A549 (cell line): Measurements from ENCODE around the gene TJP1. TPM values are rescaled to one million over a fixed set of nuclear protein-coding genes. Genes with fewer than 3 reads are reported as not detected.

Experiments
- ATAC-seq, 2 experiments: fragments of 200-7000 bp in 1 of 2; fragments of >200 bp in 1 of 2; cut with Nextera tagmentation in 1 of 2; cut with Tn5 transposase in 1 of 2; 3 replicates each; pipeline versions ENCODE4 v1.8.0 to v1.9.1; 2018 to 2020; ENCODE audit warnings: mild to moderate bottlenecking in 1 of 2, moderate library complexity in 1 of 2
- CTCF ChIA-PET: fragments of 300-600 bp; sonication (Branson Sonifier 250); formaldehyde crosslinking; extraction: SDS; loops from one replicate; lab custom pipeline; 2021; ENCODE audit warnings: antibody characterized with exemption, inconsistent platforms; lab: Yijun Ruan, JAX
- POLR2A ChIA-PET: fragments of 350-600 bp; formaldehyde crosslinking; extraction: SDS; loops from one replicate; lab custom pipeline; 2021; ENCODE audit warnings: antibody characterized with exemption, inconsistent platforms; lab: Yijun Ruan, JAX
- DNase-seq, 2 experiments: peaks; one replicate each; pipeline versions ENCODE4 v3.0.0 to v3.0.0-alpha.2; 2011 to 2016; ENCODE audit warnings: low read depth in 1 of 2, low spot score in 1 of 2
- FAIRE-seq: peaks from 2 replicates; lab custom pipeline; 2011; peaks lifted over from hg19 to GRCh38; lab: Jason Lieb, UNC
- H3K27ac ChIP-seq, 2 experiments: fragments of >200 bp; sonication (Bioruptor Twin); formaldehyde crosslinking; 3 replicates each; pipeline ENCODE4 v1.5.1; 2016 to 2017
- H3K4me1 ChIP-seq: fragments of >200 bp; sonication (Bioruptor Twin); formaldehyde crosslinking; 3 replicates; pipeline ENCODE4 v1.6.1; 2016
- H3K4me2 ChIP-seq: fragments of >200 bp; sonication (Bioruptor Twin); formaldehyde crosslinking; 3 replicates; pipeline ENCODE4 v1.6.1; 2016
- H3K4me3 ChIP-seq: fragments of >200 bp; sonication (Bioruptor Twin); formaldehyde crosslinking; 3 replicates; pipeline ENCODE4 v1.5.1; 2016
- H3K9me3 ChIP-seq: fragments of >200 bp; sonication (Bioruptor Twin); formaldehyde crosslinking; 3 replicates; pipeline ENCODE4 v1.6.1; 2016
- BCL3 ChIP-seq: fragments of >200 bp; sonication (Bioruptor Twin); formaldehyde crosslinking; IDR thresholded peaks from 3 replicates; pipeline ENCODE4 v1.6.1; 2016
- CBX2 ChIP-seq: fragments of 200-600 bp; sonication (generic); IDR thresholded peaks from 2 replicates; pipeline ENCODE4 v1.6.1; 2016; ENCODE audit warnings: low read depth, mild to moderate bottlenecking, borderline replicate concordance
- CEBPB ChIP-seq, 2 experiments: fragments of >200 bp in 1 of 2; sonication (Bioruptor Twin) in 1 of 2; formaldehyde crosslinking in 1 of 2; IDR thresholded peaks; 2 replicates each; pipeline ENCODE4 v1.6.1; 2012 to 2016
- E2F6 ChIP-seq: IDR thresholded peaks from 2 replicates; pipeline ENCODE4 v1.6.1; 2012; ENCODE audit warnings: low read depth, borderline replicate concordance
- EHF ChIP-seq: fragments of 250-450 bp; sonication (Bioruptor Pico); IDR thresholded peaks from 2 replicates; pipeline ENCODE4 v1.5.0; 2020; ENCODE audit warnings: mild to moderate bottlenecking
- HOXB13 ChIP-seq: fragments of 250-450 bp; sonication (Bioruptor Pico); IDR thresholded peaks from 2 replicates; pipeline ENCODE4 v1.5.0; 2020; ENCODE audit warnings: low read depth, mild to moderate bottlenecking, moderate library complexity
- JUNB ChIP-seq: fragments of >200 bp; sonication (Bioruptor Twin); formaldehyde crosslinking; IDR thresholded peaks from 2 replicates; pipeline ENCODE4 v1.6.1; 2016
- NFE2L2 ChIP-seq: fragments of 150-350 bp; conservative IDR thresholded peaks from 2 replicates; pipeline ENCODE4 v1.6.1; 2014; ENCODE audit warnings: low read length
- NPAS2 ChIP-seq: fragments of 250-450 bp; sonication (Bioruptor Pico); IDR thresholded peaks from 2 replicates; pipeline ENCODE4 v1.8.0; 2022; ENCODE audit warnings: mild to moderate bottlenecking, moderate library complexity, borderline replicate concordance
- NR3C1 ChIP-seq: fragments of >200 bp; sonication (Bioruptor Twin); formaldehyde crosslinking; IDR thresholded peaks from 3 replicates; pipeline ENCODE4 v1.6.1; 2017
- POLR2A ChIP-seq: IDR thresholded peaks from 2 replicates; pipeline ENCODE4 v1.6.1; 2012; ENCODE audit warnings: mild to moderate bottlenecking, low read length
- RCOR1 ChIP-seq: fragments of 150-350 bp; IDR thresholded peaks from 2 replicates; pipeline ENCODE4 v1.6.1; 2014; ENCODE audit warnings: antibody characterized with exemption, low read length, low read depth
- SREBF2 ChIP-seq: fragments of 450-650 bp; IDR thresholded peaks from 2 replicates; pipeline ENCODE4 v1.6.1; 2014; ENCODE audit warnings: mild to moderate bottlenecking, moderate library complexity
- USF2 ChIP-seq: fragments of 450-650 bp; IDR thresholded peaks from 2 replicates; pipeline ENCODE4 v1.6.1; 2014; ENCODE audit warnings: antibody characterized with exemption
- ZNF302 ChIP-seq: fragments of 250-450 bp; sonication (Bioruptor Pico); IDR thresholded peaks from 2 replicates; pipeline ENCODE4 v1.9.0; 2021; ENCODE audit warnings: inconsistent platforms, mild to moderate bottlenecking, moderate library complexity
- WGBS: methylation state at CpG from one replicate; pipeline ENCODE4 v1.1.6; 2017; ENCODE audit errors: missing lambda C conversion rate; 5-methylcytosine and 5-hydroxymethylcytosine counted together
- polyA plus RNA-seq, 4 experiments: library from polyadenylated mRNA; depleted of rRNA in 3 of 4; stranded (reverse); fragments of >200 nt; fragmentation: RNase III in 1 of 4; extraction: RNeasy Plus Mini Kit Qiagen cat#74134 plus additional on column Dnase treatment in 1 of 4; gene quantifications; 2 replicates in 3 of 4; 3 replicates in 1 of 4; pipeline ENCODE4 v1.2.3, GENCODE V29; 2011 to 2017
- TF ChIP-seq, protein P1 (sequence below): IDR thresholded peaks from 2 replicates; pipeline ENCODE4 v1.6.1; 2012

Gene TJP1
- polyA plus RNA-seq, 2 of the 4 experiments (the other 2 are of a cell fraction): 55.0 to 179 TPM

- peak in 1 of 2 experiments; percentile 26 for DNase-seq
- POLR2A ChIA-PET: interaction anchor here (0.8 kb wide), 1 partner anchor 50 kb away, joined by 5 read pairs; no protein-coding TSS in a partner anchor
- no peak for ATAC-seq
Measured at GRCh38 chr15:29770796-29771195, 51.5 kb downstream of the TJP1 start.

GRCh38 chr15:29765898-29766527 is 56.3 kb downstream of the TJP1 start:
- CTCF ChIA-PET: interaction anchor here (0.6 to 1.7 kb wide), 7 partner anchors 11 to 309 kb away, joined by 3 to 5 read pairs (median 4); no protein-coding TSS in a partner anchor
- POLR2A ChIA-PET: no interaction called here
- Histone ChIP-seq H3K27ac (no peak overlapping the region), H3K4me2 (no peak overlapping the region), H3K9me3 (no peaks in the 10 kb centered on the region), H3K4me1 (peaks cover 4% of the 10 kb centered on the region; the same call in 2 of the 3 replicates), H3K4me3 (no peak overlapping the region)
- WGBS: 82% methylated on average over 8 of the region's 8 CpGs
- DNase-seq (no peak), FAIRE-seq (peak; percentile 59), ATAC-seq (no peak)
- TF ChIP-seq BCL3: no peak
- no peak for TF ChIP-seq NR3C1
- TF ChIP-seq USF2: no peak
- no peak for TF ChIP-seq JUNB
- no peak for TF ChIP-seq CBX2
- no peak for TF ChIP-seq NPAS2 (CRISPR knock-in tag)
- no peak for TF ChIP-seq ZNF302 (CRISPR knock-in tag)
- TF ChIP-seq RCOR1: no peak

More at GRCh38 chr15:29770796-29771195, 51.5 kb downstream of the TJP1 start:
- WGBS: 37% methylated on average over 2 of the region's 2 CpGs
- peaks cover 38% of the 10 kb centered on the region for H3K4me1 ChIP-seq
- H3K9me3 ChIP-seq: no peaks in the 10 kb centered on the region
- FAIRE-seq: no peak
- CTCF ChIA-PET: interaction anchor here (0.7 to 3.6 kb wide), 5 partner anchors 13 to 155 kb away, joined by 3 to 13 read pairs (median 3); no protein-coding TSS in a partner anchor
- no peak for TF ChIP-seq CEBPB (IDR thresholded peaks at IDR 0.05)
- no peak for TF ChIP-seq EHF (CRISPR knock-in tag)
- TF ChIP-seq HOXB13 (CRISPR knock-in tag): no peak
- no peak for TF ChIP-seq E2F6
- no peak for TF ChIP-seq NFE2L2
- H3K4me2 ChIP-seq: no peak overlapping the region
- no peak overlapping the region for H3K4me3 ChIP-seq
- H3K27ac ChIP-seq: no peak overlapping the region

GRCh38 chr15:29765234-29765841 is 56.9 kb downstream of the TJP1 start:
- ChIA-PET POLR2A (interaction anchor here (0.8 kb wide), 1 partner anchor 161 kb away, joined by 4 read pairs; no protein-coding TSS in a partner anchor), CTCF (interaction anchor here (0.6 to 1.7 kb wide), 5 partner anchors 15 to 310 kb away, joined by 3 to 5 read pairs (median 4); no protein-coding TSS in a partner anchor)
- 85% methylated on average over 3 of the region's 3 CpGs for WGBS
- ATAC-seq: no peak
- no peak overlapping the region for H3K27ac ChIP-seq
- DNase-seq: no peak
- no peaks in the 10 kb centered on the region for H3K9me3 ChIP-seq
- TF ChIP-seq EHF (CRISPR knock-in tag) (no peak), SREBF2 (no peak), POLR2A (no peak), E2F6 (no peak)
- TF ChIP-seq, protein P1, sequence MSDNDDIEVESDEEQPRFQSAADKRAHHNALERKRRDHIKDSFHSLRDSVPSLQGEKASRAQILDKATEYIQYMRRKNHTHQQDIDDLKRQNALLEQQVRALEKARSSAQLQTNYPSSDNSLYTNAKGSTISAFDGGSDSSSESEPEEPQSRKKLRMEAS: no peak
- FAIRE-seq: no peak
- no peak overlapping the region for H3K4me2 ChIP-seq
- H3K4me3 ChIP-seq: no peak overlapping the region
- no peaks in the 10 kb centered on the region for H3K4me1 ChIP-seq
